ENCODE results near the gene IGFBP2. TPM values are rescaled to one million over a fixed set of nuclear protein-coding genes. Genes with fewer than 3 reads are reported as not detected.

The IGFBP2 gene
- total RNA-seq, 1 donor from 2014 or later, result not detected

- H3K27ac Mint-ChIP-seq, result no peak overlapping the region
- no peaks in the 10 kb centered on the region for H3K36me3 Mint-ChIP-seq (ENCODE audit: low read depth)
- ChIA-PET POLR2A (no interaction called here), CTCF (interaction anchor here (0.9 to 1.8 kb wide), 6 partner anchors 9 to 1015 kb away, joined by 3 to 4 read pairs (median 3); no protein-coding TSS in a partner anchor)
- intact Hi-C loops (cut with micrococcal nuclease), result loop anchor here (1.0 to 5.0 kb wide), 2 partner anchors 1015 to 1059 kb away; no protein-coding TSS in a partner anchor
- no peak for TF ChIP-seq CTCF (IDR thresholded peaks at IDR 0.05)
- H3K9me3 Mint-ChIP-seq, result no peaks in the 10 kb centered on the region
- H3K27me3 Mint-ChIP-seq, result peaks cover 36% of the 10 kb centered on the region
- ATAC-seq (ENCODE audit: low read depth) (no peak), DNase-seq (no peak)
- peaks cover 8% of the 10 kb centered on the region for H3K4me1 Mint-ChIP-seq
- H3K4me3 Mint-ChIP-seq, result no peak overlapping the region
Measured at GRCh38 chr2:216698293-216698692, 65.1 kb downstream of the IGFBP2 start.

GRCh38 chr2:216698895-216699294 is 65.7 kb downstream of the IGFBP2 start:
- Mint-ChIP-seq H3K27ac (no peak overlapping the region), H3K4me1 (peaks cover 4% of the 10 kb centered on the region)
- intact Hi-C loops (cut with micrococcal nuclease), result loop anchor here (1.0 to 5.0 kb wide), 2 partner anchors 1014 to 1058 kb away; no protein-coding TSS in a partner anchor

GRCh38 chr2:216700088-216700567 is 66.9 kb downstream of the IGFBP2 start:
- Mint-ChIP-seq H3K36me3 (ENCODE audit: low read depth) (no peaks in the 10 kb centered on the region), H3K27me3 (peaks cover 25% of the 10 kb centered on the region), H3K9me3 (no peaks in the 10 kb centered on the region), H3K4me3 (no peak overlapping the region), H3K4me1 (no peaks in the 10 kb centered on the region), H3K27ac (no peak overlapping the region)
- CTCF ChIA-PET, result no interaction called here
- intact Hi-C loops (cut with micrococcal nuclease), result no loop called here
- POLR2A ChIA-PET, result no interaction called here
- ATAC-seq (ENCODE audit: low read depth) (no peak), DNase-seq (no peak)
- no peak for TF ChIP-seq CTCF (IDR thresholded peaks at IDR 0.05)

More at GRCh38 chr2:216698895-216699294, 65.7 kb downstream of the IGFBP2 start:
- no peak for ATAC-seq (ENCODE audit: low read depth)
- no peak for DNase-seq
- ChIA-PET POLR2A (no interaction called here), CTCF (interaction anchor here (0.9 to 1.8 kb wide), 5 partner anchors 8 to 1014 kb away, joined by 3 to 4 read pairs (median 3); no protein-coding TSS in a partner anchor)
- H3K4me3 Mint-ChIP-seq, result no peak overlapping the region
- no peaks in the 10 kb centered on the region for H3K36me3 Mint-ChIP-seq (ENCODE audit: low read depth)
- TF ChIP-seq CTCF (IDR thresholded peaks at IDR 0.05), result no peak
- no peaks in the 10 kb centered on the region for H3K9me3 Mint-ChIP-seq
- H3K27me3 Mint-ChIP-seq, result peaks cover 33% of the 10 kb centered on the region

- DNase-seq (no peak), ATAC-seq (ENCODE audit: low read depth) (no peak)
- no peaks in the 10 kb centered on the region for H3K9me3 Mint-ChIP-seq
- H3K27me3 Mint-ChIP-seq, result peaks cover 23% of the 10 kb centered on the region
- TF ChIP-seq CTCF (IDR thresholded peaks at IDR 0.05), result no peak
- H3K27ac Mint-ChIP-seq, result no peak overlapping the region
- H3K36me3 Mint-ChIP-seq (ENCODE audit: low read depth), result no peaks in the 10 kb centered on the region
- H3K4me1 Mint-ChIP-seq, result no peaks in the 10 kb centered on the region
- ChIA-PET POLR2A (no interaction called here), CTCF (no interaction called here)
- no peak overlapping the region for H3K4me3 Mint-ChIP-seq
- intact Hi-C loops (cut with micrococcal nuclease), result no loop called here
Measured at GRCh38 chr2:216700781-216701180, 67.6 kb downstream of the IGFBP2 start.

GRCh38 chr2:216701544-216701943 is 68.3 kb downstream of the IGFBP2 start:
- TF ChIP-seq CTCF (IDR thresholded peaks at IDR 0.05), result no peak
- H3K4me1 Mint-ChIP-seq, result no peaks in the 10 kb centered on the region
- DNase-seq (no peak), ATAC-seq (ENCODE audit: low read depth) (no peak)
- CTCF ChIA-PET, result no interaction called here
- no peak overlapping the region for H3K4me3 Mint-ChIP-seq
- H3K36me3 Mint-ChIP-seq (ENCODE audit: low read depth), result no peaks in the 10 kb centered on the region
- H3K9me3 Mint-ChIP-seq, result no peaks in the 10 kb centered on the region
- H3K27me3 Mint-ChIP-seq, result peaks cover 15% of the 10 kb centered on the region
- H3K27ac Mint-ChIP-seq, result no peak overlapping the region
- intact Hi-C loops (cut with micrococcal nuclease), result no loop called here
- POLR2A ChIA-PET, result no interaction called here

Data from activated B cell treated with CpG ODN at 0.5 μM for 24 hours (primary cell).